PC-9 (cell line): Measurements from ENCODE around the gene ACP6. TPM values are rescaled to one million over a fixed set of nuclear protein-coding genes. Genes with fewer than 3 reads are reported as not detected.
A peak's percentile ranks its signal among the peaks of the same experiment; 100 is the strongest.

ENCODE experiments used
- BruUV-seq: library from RNA; stranded (reverse); fragments of 400-500 nt; replicated peaks from 2 replicates; lab custom pipeline; 2021; lab: Mats Ljungman, UMichigan
- CTCF ChIA-PET: fragments of 300-600 bp; sonication (Branson Sonifier 250); formaldehyde crosslinking; loops from one replicate; lab custom pipeline; 2022; ENCODE audit warnings: antibody characterized with exemption; lab: Charles Lee
- POLR2A ChIA-PET: fragments of 300-600 bp; sonication (Branson Sonifier 250); formaldehyde crosslinking; loops from one replicate; lab custom pipeline; 2022; ENCODE audit warnings: antibody characterized with exemption; ENCODE audit not compliant: unreplicated experiment; lab: Charles Lee
- DNase-seq, 2 experiments: peaks; one replicate each; pipeline versions ENCODE4 v3.0.0 to v3.0.0-alpha.2; 2015 to 2022; ENCODE audit warnings: mixed read lengths in 1 of 2
- H2AFZ ChIP-seq: fragments of 200-600 bp; sonication (generic); 2 replicates; pipeline ENCODE4 v1.8.1; 2017; ENCODE audit warnings: antibody characterized with exemption
- H3F3A ChIP-seq: fragments of 200-600 bp; sonication (generic); 2 replicates; pipeline ENCODE4 v1.8.1; 2017; ENCODE audit warnings: antibody characterized with exemption, mild to moderate bottlenecking, low read depth; ENCODE audit not compliant: insufficient read depth
- H3K27ac ChIP-seq: fragments of 200-600 bp; sonication (generic); 2 replicates; pipeline ENCODE4 v1.6.1; 2016; ENCODE audit warnings: mixed run types
- H3K27me3 ChIP-seq: fragments of 200-600 bp; sonication (generic); 2 replicates; pipeline ENCODE4 v1.6.1; 2016; ENCODE audit warnings: low read depth, mixed run types; ENCODE audit not compliant: insufficient read depth
- H3K36me3 ChIP-seq: fragments of 200-600 bp; sonication (generic); 2 replicates; pipeline ENCODE4 v1.6.1; 2016; ENCODE audit warnings: low read depth, mixed run types
- H3K4me1 ChIP-seq: fragments of 200-600 bp; sonication (generic); replicated peaks from 2 replicates; pipeline ENCODE4 v1.6.1; 2016; ENCODE audit warnings: mixed run types; ENCODE audit not compliant: insufficient read depth
- H3K4me2 ChIP-seq: fragments of 200-600 bp; sonication (generic); 2 replicates; pipeline ENCODE4 v1.6.1; 2017; ENCODE audit warnings: mixed run types
- H3K4me3 ChIP-seq: fragments of 200-600 bp; sonication (generic); 2 replicates; pipeline ENCODE4 v1.6.1; 2016; ENCODE audit warnings: mixed run types
- H3K79me2 ChIP-seq: fragments of 200-600 bp; sonication (generic); 2 replicates; pipeline ENCODE4 v1.6.1; 2017; ENCODE audit warnings: low read depth, mixed run types
- H3K9me2 ChIP-seq: fragments of 200-600 bp; sonication (generic); 2 replicates; pipeline ENCODE4 v1.8.1; 2017; ENCODE audit warnings: mild to moderate bottlenecking; ENCODE audit not compliant: insufficient read depth
- H3K9me3 ChIP-seq: fragments of 200-600 bp; sonication (generic); 2 replicates; pipeline ENCODE4 v1.8.1; 2016; ENCODE audit warnings: low read depth; ENCODE audit not compliant: insufficient read depth
- H4K20me1 ChIP-seq: fragments of 200-600 bp; sonication (generic); 2 replicates; pipeline ENCODE4 v1.8.1; 2017; ENCODE audit not compliant: insufficient read depth
- EZH2 ChIP-seq: fragments of 200-600 bp; sonication (generic); IDR thresholded peaks from 2 replicates; pipeline ENCODE4 v1.8.0; 2017; ENCODE audit warnings: antibody characterized with exemption, low read depth
- intact Hi-C: fragments of 100-400 bp; cut with micrococcal nuclease; formaldehyde crosslinking; loops from one replicate; pipeline ENCODE4 v1.10.0; 2022; ENCODE audit not compliant: unreplicated experiment
- total RNA-seq: library from RNA; stranded (reverse); gene quantifications from 2 replicates; pipeline ENCODE4 v1.2.3, GENCODE V29; 2021
- TF ChIP-seq, protein P1 (sequence below): fragments of 200-600 bp; sonication (generic); conservative IDR thresholded peaks from 2 replicates; pipeline ENCODE4 v1.6.1; 2017; ENCODE audit warnings: mixed run types, antibody characterized with exemption, mild to moderate bottlenecking, moderate library complexity

ACP6 gene
- total RNA-seq, 1 experiment from 2014 or later, result 71.4 TPM

- Histone ChIP-seq H3K79me2 (peaks cover 46% of the 10 kb centered on the region), H3K4me3 (peak overlapping the region; percentile 71), H2AFZ (no peak overlapping the region), H3K27me3 (no peaks in the 10 kb centered on the region), H3K36me3 (peaks cover 6% of the 10 kb centered on the region), H3K9me3 (no peaks in the 10 kb centered on the region), H3K4me1 (peaks cover 15% of the 10 kb centered on the region), H3K9me2 (no peaks in the 10 kb centered on the region), H3K27ac (peak overlapping the region; percentile 32; the same call in 1 of the 2 replicates), H3F3A (0 out of 2 replicates have a peak, but pooled peaks cover 3% of the 10 kb centered on the region), H3K4me2 (peak overlapping the region; percentile 89), H4K20me1 (no peaks in the 10 kb centered on the region)
- TF ChIP-seq, protein P1, sequence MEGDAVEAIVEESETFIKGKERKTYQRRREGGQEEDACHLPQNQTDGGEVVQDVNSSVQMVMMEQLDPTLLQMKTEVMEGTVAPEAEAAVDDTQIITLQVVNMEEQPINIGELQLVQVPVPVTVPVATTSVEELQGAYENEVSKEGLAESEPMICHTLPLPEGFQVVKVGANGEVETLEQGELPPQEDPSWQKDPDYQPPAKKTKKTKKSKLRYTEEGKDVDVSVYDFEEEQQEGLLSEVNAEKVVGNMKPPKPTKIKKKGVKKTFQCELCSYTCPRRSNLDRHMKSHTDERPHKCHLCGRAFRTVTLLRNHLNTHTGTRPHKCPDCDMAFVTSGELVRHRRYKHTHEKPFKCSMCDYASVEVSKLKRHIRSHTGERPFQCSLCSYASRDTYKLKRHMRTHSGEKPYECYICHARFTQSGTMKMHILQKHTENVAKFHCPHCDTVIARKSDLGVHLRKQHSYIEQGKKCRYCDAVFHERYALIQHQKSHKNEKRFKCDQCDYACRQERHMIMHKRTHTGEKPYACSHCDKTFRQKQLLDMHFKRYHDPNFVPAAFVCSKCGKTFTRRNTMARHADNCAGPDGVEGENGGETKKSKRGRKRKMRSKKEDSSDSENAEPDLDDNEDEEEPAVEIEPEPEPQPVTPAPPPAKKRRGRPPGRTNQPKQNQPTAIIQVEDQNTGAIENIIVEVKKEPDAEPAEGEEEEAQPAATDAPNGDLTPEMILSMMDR, result no peak
- CTCF ChIA-PET, result interaction anchor here (0.6 kb wide), 1 partner anchor 292 kb away, joined by 3 read pairs; no protein-coding TSS in a partner anchor
- BruUV-seq, result no TSS peak
- DNase-seq, result peak in 1 of 2 experiments; percentile 67
- POLR2A ChIA-PET, result interaction anchor here (0.5 to 1.0 kb wide), 5 partner anchors 31 to 181 kb away, joined by 3 to 35 read pairs (median 4); partner anchors contain the start of gene BCL9
- intact Hi-C loops, result loop anchor here (1.0 kb wide), 1 partner anchor 85 kb away; no protein-coding TSS in a partner anchor
These were observed 69.9 kb downstream of the ACP6 start for GRCh38 chr1:147600119-147601111.

- Histone ChIP-seq H4K20me1 (no peaks in the 10 kb centered on the region), H3K4me1 (peaks cover 15% of the 10 kb centered on the region), H3K27me3 (no peaks in the 10 kb centered on the region), H3K4me2 (peak overlapping the region; percentile 93), H3K36me3 (no peaks in the 10 kb centered on the region; the same call in 1 of the 2 replicates), H3F3A (0 out of 2 replicates have a peak, but pooled peaks cover 3% of the 10 kb centered on the region), H3K9me3 (no peaks in the 10 kb centered on the region), H3K4me3 (peak overlapping the region; percentile 65), H2AFZ (peak overlapping the region; percentile 84), H3K79me2 (peaks cover 42% of the 10 kb centered on the region), H3K9me2 (no peaks in the 10 kb centered on the region), H3K27ac (no peak overlapping the region)
- DNase-seq, result peak; percentile 80 to 97
- no TSS peak for BruUV-seq
- ChIA-PET POLR2A (interaction anchor here (0.5 to 1.0 kb wide), 6 partner anchors 30 to 237 kb away, joined by 3 to 35 read pairs (median 9); partner anchors contain the start of gene BCL9), CTCF (interaction anchor here (0.6 to 0.7 kb wide), 2 partner anchors 49 to 58 kb away, joined by 3 to 10 read pairs; partner anchors contain the start of gene BCL9)
- no peak for TF ChIP-seq EZH2
- TF ChIP-seq, protein P1, result no peak
- intact Hi-C loops, result loop anchor here (1.0 kb wide), 2 partner anchors 58 to 84 kb away; partner anchors contain the start of gene BCL9
These were observed 70.8 kb downstream of the ACP6 start for GRCh38 chr1:147599362-147600118.
